ENCODE data around the gene MTUS2.

DNA sequence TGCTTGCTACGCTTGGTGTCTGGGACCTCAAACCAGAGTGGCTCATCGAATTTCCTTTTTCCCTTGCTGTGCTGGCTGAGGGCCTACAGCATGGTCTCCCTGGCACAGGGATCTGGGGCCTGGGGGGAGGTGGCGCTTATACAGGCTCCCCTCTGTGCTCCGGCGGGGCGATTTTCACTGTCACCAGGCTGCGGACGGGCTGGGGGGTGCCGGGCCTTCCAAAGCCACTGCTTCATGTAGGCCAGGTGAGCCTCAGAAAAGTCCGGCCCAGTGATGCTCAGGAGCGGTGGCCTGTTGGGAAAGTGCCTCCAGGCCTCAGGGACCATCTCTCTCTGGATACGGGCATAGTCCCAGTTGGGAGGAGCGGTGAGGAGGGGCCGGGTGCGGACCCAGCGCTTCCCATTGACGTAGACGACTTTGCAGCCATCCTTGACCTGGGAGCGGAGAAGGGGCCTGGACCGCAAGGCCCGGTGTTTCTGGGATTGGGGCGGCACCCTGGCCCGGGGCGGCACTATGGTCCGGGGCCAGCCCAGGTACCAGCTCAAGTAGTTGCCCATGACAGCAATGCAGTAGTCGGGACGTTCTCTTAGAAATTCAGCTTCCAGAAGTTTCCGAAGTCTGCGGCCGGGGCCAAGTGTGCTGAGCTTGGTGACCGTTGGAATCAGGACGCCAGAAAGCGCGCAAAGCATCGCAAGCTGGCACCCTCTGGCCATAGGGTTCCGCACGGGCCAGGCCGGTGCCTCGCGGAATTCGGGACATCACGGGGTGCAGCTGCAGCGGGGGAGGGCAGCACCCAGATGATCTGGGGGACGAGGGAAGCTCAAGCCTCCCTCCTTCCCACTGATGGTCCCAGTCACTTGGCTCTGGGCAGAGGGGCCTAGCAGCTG is 519.5 kb downstream of the MTUS2 start:
- TF ChIP-seq CTCF (IDR thresholded peaks at IDR 0.05; ENCODE audit: low read depth, low read length, poor library complexity, severe bottlenecking) (no peak), EZH2phosphoT487 (IDR thresholded peaks at IDR 0.05; ENCODE audit: borderline replicate concordance, low read length) (no peak)

Data from DOHH2 (cell line).